Stimulated activated CD4-positive, alpha-beta T cell treated with anti-CD3 and anti-CD28 coated beads, Interleukin-4, amount 100 ng/mL, for 24 hours (primary cell): Measurements from ENCODE around the gene IRF2BP1.
A peak's percentile ranks its signal among the peaks of the same experiment; 100 is the strongest.
"Not testable (repeated sequence)": the region's sequence is repeated elsewhere in the genome, so short reads cannot be mapped to it uniquely, and the experiment has no call there.

ENCODE experiments used
- DNase-seq: peaks from one replicate; pipeline ENCODE4 v3.0.0-alpha.2; 2020

The IRF2BP1 gene

GRCh38 chr19:45901912-45902650 is 16.1 kb upstream of the IRF2BP1 start, which contains the start of gene MYPOP:
TSS of gene MYPOP (minus strand) at chr19:45902613. CDS start at chr19:45901773, 840 bp downstream.
- DNase-seq: no peak

- no peak for DNase-seq
These were observed 15.5 kb upstream of the IRF2BP1 start for GRCh38 chr19:45901432-45901911.

DNA sequence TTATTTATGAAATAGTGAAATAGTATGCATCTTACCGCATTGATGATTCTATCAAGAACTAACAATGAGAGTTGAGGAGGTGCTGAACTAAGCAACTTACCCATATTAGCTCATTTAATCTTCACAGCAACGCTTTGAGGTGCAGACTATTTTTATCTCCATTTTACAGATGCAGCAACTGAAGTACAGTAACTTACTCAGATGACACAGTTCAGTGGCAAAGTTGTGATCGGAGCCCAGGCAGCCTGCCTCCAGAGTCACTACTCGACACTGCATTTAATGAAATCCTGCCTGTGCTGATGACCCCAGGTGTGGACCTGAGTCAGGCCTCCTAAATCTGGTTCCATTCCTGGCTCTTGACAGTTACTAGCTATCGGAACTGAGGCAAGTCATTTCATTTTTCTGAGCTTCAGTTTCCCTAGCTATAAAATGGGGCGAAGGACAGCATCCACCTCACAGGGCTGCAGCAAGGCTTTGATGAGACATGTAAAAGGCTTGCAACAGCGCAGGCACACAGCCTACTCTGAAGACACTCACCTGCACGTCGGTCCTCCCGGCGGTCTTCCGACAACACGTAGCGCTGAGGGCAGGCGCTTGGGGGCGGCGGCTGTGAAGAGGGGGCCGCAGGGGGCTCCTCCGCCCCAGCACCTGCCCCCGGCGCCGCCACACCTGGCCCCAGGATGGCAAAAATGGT is 14.9 kb upstream of the IRF2BP1 start:
- DNase-seq: no peak

- DNase-seq: no peak
These were observed 14.1 kb upstream of the IRF2BP1 start for GRCh38 chr19:45899919-45900589.

- DNase-seq: no peak
These were observed 13.3 kb upstream of the IRF2BP1 start for GRCh38 chr19:45899253-45899652.

DNA sequence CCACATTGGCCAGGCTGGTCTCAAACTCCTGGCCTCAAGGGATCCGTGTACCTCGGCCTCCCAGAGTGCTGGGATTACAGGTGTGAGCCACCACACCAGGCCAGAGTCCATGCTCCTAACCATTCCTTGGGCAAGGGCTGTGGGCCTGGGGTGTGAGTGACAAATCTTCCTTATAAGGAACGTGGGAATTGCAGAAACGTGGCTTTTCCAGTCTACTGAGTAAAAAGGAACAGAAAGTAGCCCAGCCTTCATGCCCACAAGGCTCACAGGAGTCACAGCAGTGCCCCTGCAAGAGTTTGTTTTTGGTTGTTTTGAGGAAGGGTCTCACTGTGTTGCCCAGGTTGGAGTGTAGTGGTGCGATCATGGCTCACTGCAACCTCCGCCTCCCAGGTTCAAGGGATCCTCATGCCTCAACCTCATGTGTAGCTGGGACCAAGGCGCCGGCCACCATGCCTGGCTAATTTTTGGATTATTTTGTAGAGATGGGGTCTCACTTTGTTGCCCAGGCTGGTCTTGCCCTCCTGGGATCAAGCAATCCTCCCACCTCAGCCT is 11.4 kb upstream of the IRF2BP1 start:
- DNase-seq: no peak

GRCh38 chr19:45895983-45896599 is 10.2 kb upstream of the IRF2BP1 start:
- not testable (repeated sequence) for DNase-seq

DNA sequence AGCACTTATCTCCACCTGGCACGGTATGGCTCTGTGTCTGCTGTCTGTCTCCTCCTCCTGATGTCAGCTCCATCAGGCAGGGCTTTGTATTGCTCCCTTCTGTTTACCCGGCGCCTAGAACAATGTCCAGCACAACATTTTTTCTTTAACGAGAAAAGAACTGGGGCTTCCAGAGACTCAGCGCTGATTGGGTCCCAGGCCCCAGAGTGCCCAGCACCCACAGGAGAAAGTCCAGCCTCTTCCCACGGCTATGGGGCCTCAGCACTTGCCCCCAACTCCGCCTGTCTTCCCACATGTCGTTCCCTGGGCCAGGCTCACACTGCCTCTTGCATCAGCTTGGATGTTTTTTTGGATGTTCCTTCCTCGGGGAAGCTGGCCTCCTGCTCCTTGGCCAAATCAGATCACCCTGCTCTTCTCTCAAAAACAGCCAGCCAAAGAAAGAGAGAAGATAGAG is 9.6 kb upstream of the IRF2BP1 start:
- DNase-seq: no peak

GRCh38 chr19:45890877-45891276 is 4.9 kb upstream of the IRF2BP1 start:
- DNase-seq: no peak

- no peak for DNase-seq
These were observed 3.4 kb upstream of the IRF2BP1 start for GRCh38 chr19:45889210-45889885.

DNA sequence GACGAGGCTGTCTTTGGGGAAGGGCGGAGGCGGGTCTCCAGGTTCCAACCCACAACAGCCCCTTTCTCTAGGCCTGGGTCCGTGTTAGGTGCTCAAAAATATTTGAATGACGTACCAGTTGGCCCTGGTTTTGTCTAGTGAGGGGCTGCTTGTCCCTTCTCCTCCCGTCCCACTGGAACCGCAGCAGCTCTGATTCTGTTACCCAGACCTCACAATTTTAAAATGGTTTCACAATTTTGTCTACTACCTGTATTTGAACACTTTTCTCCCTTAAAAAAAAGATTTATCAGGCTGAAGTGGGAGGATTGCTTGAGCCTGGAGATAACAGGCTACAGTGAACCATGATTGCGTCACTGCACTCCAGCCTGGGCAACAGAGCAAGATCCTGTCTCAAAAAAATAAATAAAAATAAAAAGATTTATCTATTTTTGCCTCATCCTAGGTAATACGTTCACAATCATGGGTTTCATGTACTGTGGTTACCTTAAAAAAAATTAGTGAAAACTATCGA is 1.3 kb upstream of the IRF2BP1 start:
- no peak for DNase-seq

- peak; percentile 92 for DNase-seq
These were observed 672 bp upstream of the IRF2BP1 start for GRCh38 chr19:45886427-45887199.

GRCh38 chr19:45884682-45885555 is 1.0 kb downstream of the IRF2BP1 start:
- peak; percentile 11 for DNase-seq

DNA sequence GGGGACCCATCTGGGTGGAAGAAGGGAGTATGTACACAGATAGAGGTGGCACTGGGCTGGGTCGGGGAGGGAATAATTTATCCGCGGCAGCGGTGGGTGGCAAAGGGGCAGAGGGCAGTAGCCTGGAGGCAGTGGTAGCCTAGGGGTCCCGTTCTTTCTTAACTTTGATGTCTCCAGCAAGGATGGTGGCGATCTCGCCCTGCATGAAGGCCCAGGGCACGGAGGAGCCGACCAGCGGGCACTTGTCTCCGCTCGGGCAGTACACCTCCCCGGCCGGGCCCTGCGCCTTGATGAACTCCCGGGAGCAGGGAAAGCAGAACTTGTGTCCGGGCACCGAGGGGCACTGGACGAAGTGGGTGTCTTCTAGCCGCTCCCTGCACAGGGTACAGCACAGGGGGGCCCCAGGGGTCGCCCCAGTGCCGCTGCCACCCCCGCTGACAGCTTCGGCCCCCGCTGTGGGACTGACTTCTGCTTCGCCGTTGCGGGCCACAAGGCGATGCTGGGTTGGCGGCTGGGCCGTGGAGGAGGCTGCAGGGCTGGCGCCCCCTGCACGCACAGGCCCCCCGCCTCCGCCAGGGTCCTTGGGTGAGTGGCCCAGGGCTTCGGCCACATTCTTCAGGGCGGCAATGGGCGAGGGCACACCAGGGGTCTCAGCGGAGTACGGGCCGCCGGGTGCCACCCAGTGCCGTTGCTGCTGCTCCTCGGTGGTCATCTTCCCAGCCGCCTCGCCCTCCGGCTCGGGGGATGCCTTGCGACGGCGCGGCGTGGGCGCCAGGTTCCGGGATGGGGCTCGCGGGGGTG is 1.9 kb downstream of the IRF2BP1 start:
- DNase-seq: no peak

- no peak for DNase-seq
These were observed 2.4 kb downstream of the IRF2BP1 start for GRCh38 chr19:45883586-45883880.

- DNase-seq: peak; percentile 88
These were observed 3.0 kb downstream of the IRF2BP1 start for GRCh38 chr19:45882652-45883585.

DNA sequence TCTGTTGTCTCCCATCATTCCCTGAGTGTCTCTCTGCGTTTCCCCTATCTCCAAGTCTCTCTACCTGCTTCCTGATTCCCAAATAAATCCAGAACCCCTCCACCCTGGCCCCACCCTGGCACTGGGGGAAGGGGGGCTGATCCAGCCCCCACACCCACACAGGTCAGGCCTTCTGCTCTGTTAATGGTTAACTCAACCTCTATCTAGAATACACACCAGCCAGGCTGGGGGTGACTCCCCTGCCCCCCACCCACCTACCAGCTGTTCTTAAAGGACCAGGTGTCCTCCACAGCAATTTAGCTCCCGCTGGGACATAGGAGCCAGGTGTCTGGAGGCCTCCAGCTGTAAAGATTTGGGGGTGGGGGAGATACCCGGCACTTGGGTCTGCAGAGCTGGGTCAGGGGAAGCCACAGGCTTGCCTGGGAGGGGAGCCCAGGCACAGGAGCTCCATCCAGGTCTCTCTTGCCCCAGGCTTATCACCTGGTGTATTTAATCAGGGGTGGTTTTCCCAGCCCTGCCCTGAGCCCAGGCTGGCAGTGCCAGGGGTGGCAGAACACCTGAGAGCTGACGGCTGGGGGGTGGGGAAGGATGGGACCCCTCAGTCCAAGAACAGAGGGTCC is 3.9 kb downstream of the IRF2BP1 start:
- no peak for DNase-seq
